Fibroblast of mammary gland (primary cell): ENCODE data around the gene PERM1.
A peak's percentile ranks its signal among the peaks of the same experiment; 100 is the strongest.
"Not testable (repeated sequence)": the region's sequence is repeated elsewhere in the genome, so short reads cannot be mapped to it uniquely, and the experiment has no call there.

Source experiments
- DNase-seq: peaks from one replicate; pipeline ENCODE4 v3.0.0-alpha.2; 2010; ENCODE audit warnings: low read depth
- H3K4me3 ChIP-seq: 2 replicates; pipeline ENCODE4 v1.5.1; 2011; ENCODE audit warnings: low read depth, mild to moderate bottlenecking, low read length, moderate library complexity; ENCODE audit not compliant: control insufficient read depth
- TF ChIP-seq, protein P1 (sequence below): conservative IDR thresholded peaks from 2 replicates; pipeline ENCODE4 v1.5.1; 2011; ENCODE audit warnings: low read depth, low read length, inconsistent platforms; ENCODE audit not compliant: control insufficient read depth, insufficient read depth

PERM1 gene

DNA sequence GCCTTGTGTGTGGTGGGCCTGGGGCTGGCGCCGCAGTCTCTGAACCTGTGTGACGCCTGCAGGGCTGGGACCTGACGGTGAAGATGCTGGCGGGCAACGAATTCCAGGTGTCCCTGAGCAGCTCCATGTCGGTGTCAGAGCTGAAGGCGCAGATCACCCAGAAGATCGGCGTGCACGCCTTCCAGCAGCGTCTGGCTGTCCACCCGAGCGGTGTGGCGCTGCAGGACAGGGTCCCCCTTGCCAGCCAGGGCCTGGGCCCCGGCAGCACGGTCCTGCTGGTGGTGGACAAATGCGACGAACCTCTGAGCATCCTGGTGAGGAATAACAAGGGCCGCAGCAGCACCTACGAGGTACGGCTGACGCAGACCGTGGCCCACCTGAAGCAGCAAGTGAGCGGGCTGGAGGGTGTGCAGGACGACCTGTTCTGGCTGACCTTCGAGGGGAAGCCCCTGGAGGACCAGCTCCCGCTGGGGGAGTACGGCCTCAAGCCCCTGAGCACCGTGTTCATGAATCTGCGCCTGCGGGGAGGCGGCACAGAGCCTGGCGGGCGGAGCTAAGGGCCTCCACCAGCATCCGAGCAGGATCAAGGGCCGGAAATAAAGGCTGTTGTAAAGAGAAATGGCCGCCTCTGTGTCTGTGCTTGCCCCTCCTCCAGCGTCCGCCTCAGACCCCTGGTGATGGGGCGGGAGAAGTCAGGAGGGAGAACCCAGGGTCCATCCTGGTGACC is 32.2 kb upstream of the PERM1 start:
- DNase-seq, result peak; percentile 28
- TF ChIP-seq, protein P1, sequence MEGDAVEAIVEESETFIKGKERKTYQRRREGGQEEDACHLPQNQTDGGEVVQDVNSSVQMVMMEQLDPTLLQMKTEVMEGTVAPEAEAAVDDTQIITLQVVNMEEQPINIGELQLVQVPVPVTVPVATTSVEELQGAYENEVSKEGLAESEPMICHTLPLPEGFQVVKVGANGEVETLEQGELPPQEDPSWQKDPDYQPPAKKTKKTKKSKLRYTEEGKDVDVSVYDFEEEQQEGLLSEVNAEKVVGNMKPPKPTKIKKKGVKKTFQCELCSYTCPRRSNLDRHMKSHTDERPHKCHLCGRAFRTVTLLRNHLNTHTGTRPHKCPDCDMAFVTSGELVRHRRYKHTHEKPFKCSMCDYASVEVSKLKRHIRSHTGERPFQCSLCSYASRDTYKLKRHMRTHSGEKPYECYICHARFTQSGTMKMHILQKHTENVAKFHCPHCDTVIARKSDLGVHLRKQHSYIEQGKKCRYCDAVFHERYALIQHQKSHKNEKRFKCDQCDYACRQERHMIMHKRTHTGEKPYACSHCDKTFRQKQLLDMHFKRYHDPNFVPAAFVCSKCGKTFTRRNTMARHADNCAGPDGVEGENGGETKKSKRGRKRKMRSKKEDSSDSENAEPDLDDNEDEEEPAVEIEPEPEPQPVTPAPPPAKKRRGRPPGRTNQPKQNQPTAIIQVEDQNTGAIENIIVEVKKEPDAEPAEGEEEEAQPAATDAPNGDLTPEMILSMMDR, result no peak
- peak overlapping the region; percentile 73 for H3K4me3 ChIP-seq

DNA sequence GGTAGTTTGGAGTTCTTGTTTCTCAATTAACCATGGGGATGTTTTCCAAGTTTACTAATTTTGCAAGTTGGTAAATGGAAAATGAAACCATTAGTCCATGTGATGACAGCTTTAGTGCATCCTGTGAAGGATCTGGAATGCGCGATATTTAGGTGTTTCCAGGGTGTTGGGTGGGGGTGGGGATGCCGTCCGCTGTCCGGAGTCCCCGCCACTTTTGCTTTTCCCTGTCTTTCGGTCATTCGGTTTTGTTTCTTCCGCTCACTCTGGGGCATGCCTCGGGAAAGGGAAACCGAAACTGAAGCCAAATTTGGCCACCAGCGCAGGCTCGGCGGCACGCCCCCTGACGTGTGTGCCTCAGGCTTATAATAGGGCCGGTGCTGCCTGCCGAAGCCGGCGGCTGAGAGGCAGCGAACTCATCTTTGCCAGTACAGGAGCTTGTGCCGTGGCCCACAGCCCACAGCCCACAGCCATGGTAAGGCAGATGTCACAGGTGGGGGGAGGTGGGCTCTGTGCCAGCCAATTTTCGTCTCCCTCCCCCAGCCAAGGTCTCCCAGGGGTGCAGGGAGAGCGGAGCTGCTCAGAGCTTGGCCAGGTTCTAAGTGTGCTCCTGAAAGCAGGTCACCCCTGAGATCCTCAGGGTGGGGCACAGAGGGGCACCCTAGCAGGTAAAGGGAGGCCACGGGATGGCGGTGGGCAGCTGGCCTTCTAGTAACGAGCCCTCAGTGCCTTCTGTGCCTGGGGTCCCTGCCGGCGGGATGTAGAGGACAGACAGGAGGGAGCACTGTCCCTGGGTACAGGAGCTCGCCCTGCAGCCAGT is 31.4 kb upstream of the PERM1 start, which contains the start of gene ISG15:
Gene ISG15 (plus strand): TSS at position 393 of the 817 bp plus-strand sequence. CDS start 77 bp downstream, at position 470.
- peak; percentile 83 for DNase-seq

DNA sequence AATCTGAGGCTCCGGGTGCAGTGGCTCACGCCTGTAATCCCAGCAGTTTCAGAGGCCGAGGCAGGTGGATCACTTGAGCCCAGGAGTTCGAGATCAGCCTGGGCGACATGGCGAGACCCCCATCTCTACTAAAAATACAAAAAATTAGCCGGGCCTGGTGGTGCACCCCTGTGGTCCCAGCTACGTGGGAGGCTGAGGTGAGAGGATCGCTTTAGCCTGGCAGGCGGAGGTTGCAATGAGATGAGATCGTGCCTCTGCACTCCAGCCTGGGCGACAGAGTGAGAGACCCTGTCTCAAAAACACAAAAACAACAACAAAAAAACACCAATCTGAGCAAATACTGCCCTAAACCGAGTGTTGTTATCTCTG is 30.8 kb upstream of the PERM1 start:
- H3K4me3 ChIP-seq, result peak overlapping the region; percentile 73
- DNase-seq, result not testable (repeated sequence)

More for the DNA sequence above, 31.4 kb upstream of the PERM1 start, which contains the start of gene ISG15:
- H3K4me3 ChIP-seq, result peak within 1 kb of the TSS; percentile 73
- TF ChIP-seq, protein P1, result no peak

DNA sequence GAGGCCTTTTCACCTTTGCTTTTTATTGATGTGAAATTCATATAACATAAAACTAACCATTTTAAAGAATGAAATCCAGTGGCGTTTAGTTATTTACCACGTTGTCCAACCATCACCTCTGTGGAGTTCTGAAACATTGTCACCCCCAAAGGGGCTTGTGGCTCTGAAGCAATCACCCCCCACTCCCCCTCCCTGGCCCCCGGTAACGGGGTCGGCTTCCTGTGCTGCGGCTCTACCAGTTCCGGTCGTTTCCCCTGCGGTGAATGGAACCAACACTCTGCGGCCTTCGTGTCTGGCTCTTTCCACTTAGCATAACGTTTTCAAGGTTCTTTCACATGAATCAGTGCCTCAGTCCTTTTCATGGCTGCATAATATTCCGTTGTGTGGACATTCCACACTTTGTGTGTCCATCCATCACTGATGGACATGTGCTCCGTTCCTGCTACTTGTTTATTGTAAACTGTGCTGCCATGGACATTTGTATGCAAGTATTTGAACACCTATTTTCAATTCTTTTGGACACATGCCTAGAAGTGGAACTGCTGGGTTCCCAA is 29.6 kb upstream of the PERM1 start:
- no peak for DNase-seq
- no peak overlapping the region for H3K4me3 ChIP-seq
- TF ChIP-seq, protein P1, result no peak

DNA sequence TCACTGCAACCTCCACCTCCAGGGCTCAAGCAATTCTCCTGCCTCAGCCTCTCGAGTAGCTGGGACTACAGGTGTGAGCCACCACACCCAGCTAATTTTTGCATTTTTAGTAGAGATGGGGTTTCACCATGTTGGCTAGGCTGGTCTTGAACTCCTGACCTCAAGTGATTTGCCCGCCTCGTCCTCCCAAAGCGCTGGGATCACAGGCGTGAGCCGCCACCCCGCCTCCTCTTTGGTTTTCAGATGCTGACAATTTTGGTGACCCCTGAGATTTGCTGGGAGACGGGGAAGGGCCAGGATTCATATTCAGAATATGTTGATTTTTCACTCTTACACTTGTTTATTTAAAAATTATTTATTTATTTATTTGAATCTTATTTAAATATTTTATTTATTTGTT is 28.2 kb upstream of the PERM1 start:
- DNase-seq, H3K4me3 ChIP-seq: not testable (repeated sequence)

DNA sequence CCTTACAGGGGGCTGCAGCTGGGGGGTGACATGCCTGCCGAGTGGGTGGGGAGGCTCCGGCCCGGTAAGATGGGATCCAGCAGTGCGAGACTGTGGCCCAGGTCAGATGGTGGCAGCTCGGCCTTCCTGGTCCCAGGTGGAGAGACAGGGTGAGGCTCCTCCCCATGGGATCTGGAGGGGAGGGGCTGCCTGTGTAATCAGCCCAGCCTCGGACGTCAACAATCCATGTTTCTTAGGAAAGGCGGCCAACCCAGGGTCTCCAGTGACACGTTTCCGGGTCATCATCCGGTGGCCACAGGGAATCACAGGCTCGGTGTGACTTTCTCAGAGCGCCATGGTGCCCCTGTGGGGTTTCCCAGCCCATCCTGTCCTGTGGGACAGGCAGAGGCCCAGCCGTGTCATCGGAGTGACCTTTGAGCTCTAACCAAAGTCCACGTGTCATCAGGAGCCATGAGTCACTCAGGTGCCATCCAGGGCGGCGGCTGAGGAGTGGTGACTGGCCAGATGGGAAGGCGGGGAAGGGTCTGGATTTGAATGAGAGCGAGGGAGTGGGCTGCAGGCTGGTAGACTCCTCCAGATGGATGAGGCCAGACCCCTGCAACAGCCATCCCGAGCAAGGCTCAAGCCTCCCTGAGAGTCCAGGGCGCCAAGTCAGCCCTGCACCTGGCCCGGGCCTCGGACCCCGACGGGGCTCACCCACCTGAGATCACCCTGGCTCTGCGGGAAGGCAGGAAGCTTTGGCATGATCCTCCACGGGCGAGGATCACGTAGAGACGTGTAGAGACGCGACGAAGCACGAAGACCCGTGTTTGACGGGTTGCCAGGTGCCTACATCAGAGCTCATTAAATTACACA is 24.6 kb upstream of the PERM1 start:
- TF ChIP-seq, protein P1, result no peak
- H3K4me3 ChIP-seq, result no peak overlapping the region
- DNase-seq, result no peak

DNA sequence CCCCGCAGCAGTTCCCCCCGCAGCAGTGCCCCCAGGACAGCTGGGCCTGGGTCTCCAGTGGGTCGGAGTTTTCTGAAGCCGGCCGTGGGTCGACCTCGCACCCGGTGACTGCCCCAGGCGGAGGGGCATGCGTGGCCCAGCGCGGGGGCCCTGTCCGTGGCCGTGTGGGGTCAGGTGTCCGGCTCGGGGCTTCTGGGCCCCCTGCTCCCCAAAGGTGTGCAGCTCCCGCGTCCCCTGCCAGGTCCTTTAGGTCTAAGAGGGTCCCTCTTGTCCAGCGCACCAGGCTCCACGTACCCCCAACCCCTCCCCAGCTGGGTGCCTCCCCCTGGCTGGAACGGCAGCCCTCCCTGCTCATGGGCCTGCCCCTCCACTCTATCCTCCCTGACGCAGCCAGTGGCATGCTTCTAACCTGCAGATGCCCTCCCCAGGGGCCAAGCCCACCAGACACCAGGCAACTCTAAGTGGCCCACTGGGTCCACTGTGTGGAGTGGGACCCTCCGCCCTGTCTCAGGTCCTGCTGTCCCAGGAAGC is 23.9 kb upstream of the PERM1 start:
- no peak for DNase-seq
- TF ChIP-seq, protein P1, result no peak
- no peak overlapping the region for H3K4me3 ChIP-seq
